Kidney capillary endothelial cell (primary cell): ENCODE results near the gene CEP295NL.
"Not testable (repeated sequence)": the region's sequence is repeated elsewhere in the genome, so short reads cannot be mapped to it uniquely, and the experiment has no call there.

Experiments used
- DNase-seq: peaks from one replicate; pipeline ENCODE4 v3.0.0-alpha.2; 2018; ENCODE audit warnings: low spot score

The CEP295NL gene

GRCh38 chr17:78929908-78930775 lies 27.1 kb upstream of the CEP295NL start:
- DNase-seq, result no peak

DNA sequence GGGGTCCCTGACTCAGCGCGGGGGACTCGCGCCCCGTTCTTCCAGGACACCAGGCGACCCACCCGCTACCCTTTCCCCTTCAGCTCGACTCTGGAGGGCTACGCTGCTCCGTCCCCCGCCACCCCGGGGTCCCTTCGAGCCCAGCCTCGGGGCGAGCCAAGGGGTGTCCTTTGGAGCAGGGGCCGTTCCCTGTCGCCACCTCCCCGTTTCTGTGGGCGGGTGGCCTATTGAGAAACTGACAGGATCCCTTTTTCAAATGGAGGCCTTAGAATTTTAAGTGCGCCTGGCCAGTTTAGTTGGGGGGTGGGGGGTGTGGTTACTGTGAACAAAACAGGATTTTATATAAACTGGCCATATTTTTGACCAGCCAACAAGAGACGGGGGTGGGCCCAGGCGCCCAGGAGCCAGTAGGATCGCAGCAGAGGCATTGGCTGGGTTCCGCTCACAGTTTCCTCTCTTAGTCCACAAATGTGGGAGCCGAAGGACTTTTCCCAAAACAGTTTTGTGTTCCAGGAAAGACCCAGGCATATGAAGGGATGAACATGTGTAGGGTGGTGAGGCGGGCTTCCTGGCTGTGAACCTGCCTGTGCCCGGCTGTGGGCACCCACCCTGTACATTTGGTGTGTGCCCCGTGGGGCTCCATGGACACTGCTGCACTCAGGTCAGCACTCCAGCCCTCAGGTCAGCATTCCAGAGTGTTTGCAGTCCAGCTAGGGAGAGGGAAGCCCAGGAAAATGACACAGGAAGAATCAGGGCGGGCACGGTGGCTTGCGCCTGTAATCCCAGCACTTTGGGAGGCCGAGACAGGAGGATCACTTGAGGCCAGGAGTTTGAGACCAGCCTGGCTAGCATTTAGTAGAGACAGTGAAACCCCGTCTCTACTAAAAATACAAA lies 22.9 kb upstream of the CEP295NL start:
- DNase-seq, result peak; percentile 45

DNA sequence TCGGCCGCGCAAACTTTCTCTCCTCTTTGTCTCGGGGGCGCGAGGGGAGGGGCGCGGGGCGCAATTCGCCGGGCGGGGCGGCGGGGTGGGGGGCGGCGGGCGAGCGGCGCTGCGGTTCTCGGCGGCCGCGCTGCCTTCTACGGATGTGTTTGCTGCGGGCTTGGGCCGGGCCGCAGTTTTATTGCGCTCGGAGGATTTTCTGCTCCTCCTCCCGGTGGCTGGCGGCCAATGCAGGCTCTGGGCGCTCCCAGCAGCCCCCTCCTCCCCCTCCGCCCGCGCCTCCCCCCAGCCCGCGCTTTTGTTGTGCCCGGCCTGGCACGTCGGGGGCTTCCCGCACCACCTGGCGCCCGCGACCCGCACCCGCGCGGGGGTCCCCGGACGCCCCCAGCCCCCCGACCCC lies 22.2 kb upstream of the CEP295NL start, which contains the start of gene TIMP2:
Gene TIMP2 (minus strand): TSS at position 154 of the 400 bp plus-strand sequence. CDS start 299 bp downstream, outside the sequence.
- DNase-seq, result peak; percentile 72

- DNase-seq, result no peak
These were observed 21.6 kb upstream of the CEP295NL start for GRCh38 chr17:78924481-78925151.

DNA sequence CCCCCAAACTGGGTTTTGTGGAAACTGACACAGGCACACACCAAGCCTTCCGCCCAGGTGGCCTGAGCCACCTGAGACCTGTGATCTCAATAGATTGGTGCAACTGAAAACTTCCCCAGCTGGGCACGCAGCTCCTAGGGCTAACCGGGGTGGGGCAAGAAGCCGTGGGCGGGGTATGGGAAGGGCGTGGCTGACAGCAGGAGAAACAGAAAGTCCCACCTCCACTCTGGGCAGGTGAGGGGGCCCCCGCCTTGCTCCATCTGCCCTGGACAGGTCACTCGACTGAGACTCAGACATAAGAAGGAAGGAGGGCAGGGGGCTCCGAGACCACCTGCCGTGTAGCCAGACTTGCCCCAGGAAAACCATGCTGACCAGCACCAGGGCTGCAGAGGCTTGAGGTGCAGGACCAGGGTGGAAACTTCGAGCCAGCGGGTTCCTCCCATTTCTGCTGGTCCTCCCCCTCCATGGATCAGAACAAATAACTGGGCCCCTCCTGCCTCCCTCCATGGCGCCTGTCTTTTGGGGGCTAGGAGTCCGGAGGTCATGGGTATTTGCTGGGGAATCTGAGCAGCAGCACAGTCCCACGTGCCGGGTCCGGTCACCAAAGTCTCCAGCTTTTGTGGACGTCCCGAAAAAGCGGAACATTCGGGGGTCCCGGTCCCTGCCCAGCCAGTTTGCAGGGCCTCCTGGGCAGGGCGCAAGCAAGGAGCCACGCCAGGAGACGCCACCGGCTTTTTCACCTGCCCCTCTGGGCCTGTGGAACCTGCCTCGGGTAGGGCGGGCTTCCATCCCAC lies 20.9 kb upstream of the CEP295NL start:
- DNase-seq, result no peak

GRCh38 chr17:78922816-78923498 lies 20.0 kb upstream of the CEP295NL start:
- no peak for DNase-seq

DNA sequence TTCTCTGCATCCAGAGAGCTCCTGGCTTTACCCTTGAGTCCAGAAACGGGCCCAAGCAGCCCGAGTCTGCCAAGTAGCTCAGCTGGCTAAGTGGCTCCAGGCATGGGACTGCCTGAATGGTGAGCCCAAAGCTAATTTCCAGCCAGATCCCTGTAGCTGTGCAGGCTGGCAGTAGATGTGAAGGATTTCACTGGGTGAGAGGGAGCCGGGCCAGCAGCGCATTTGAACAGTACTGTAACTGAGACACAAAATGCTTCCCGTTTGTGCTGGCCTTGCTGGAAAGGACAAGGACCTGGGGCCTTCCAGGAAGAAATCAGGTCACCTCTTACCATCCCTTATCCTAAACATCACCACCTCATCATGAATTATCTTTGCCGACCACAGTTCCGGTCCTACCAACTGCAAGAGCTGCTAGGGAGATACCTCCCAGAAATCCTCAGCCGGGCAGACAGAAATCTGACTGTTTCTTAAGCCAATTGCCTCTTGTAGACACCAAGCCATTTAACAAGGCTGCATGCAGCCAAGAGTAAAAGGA lies 18.5 kb upstream of the CEP295NL start:
- DNase-seq, result no peak

DNA sequence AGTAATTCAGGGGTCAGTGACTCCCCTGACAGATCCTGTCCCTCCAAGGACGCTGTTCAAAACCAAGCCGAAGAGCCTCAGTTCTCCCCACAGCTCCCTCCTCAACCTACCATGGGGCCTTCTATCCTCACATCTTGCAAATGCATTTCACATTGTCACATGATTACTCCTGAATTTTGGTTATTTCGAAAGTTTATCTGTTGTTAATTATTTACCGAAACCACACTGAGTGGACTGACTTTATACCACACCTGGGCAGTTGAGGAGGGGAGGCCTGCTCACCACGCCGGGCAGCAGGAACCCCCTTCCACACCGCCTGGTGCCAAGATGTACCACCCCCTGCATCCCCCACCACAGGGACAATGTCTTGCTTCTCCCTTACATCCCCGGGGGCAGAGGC lies 17.5 kb upstream of the CEP295NL start:
- DNase-seq, result no peak

- no peak for DNase-seq
These were observed 17.0 kb upstream of the CEP295NL start for GRCh38 chr17:78919861-78920450.

GRCh38 chr17:78918979-78919378 lies 16.0 kb upstream of the CEP295NL start:
- DNase-seq, result no peak

DNA sequence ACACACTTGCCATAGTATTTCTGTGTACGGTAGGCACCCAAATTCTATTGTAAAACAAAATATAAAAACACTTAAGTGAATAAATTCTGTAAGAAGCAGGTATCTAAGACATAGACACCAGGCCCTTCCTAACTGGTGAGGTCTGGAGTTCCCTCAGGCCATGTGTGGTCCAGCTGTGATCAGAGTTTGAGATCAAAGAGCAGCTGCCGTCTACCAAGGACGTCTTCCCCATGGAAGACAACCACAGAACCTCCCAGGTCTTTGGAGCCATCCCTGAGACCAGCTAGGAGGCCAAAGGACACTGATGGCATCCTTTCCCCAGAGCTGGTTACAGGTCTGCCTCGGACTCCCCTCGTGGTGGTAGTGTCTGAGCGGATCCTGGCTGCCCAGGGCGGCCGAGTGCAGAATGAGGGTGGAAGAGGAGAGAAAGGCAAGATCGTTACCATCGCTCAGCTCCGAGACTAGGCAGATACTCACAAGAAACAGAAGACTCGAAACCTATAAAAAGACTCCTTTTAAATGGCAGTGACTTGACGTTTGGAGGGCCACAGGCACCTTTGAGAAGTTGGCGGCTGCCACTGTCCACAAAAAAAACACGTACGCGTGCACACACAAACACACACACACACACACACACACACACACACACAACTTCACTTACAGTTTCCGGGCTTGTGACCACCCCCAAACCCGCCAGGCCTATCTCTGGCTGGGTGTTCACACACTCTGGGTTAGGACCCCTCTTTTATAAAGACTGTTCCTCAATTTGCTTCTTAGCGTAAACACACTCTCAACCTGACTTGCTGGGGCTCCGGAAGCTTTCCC lies 14.7 kb upstream of the CEP295NL start:
- DNase-seq, result no peak

DNA sequence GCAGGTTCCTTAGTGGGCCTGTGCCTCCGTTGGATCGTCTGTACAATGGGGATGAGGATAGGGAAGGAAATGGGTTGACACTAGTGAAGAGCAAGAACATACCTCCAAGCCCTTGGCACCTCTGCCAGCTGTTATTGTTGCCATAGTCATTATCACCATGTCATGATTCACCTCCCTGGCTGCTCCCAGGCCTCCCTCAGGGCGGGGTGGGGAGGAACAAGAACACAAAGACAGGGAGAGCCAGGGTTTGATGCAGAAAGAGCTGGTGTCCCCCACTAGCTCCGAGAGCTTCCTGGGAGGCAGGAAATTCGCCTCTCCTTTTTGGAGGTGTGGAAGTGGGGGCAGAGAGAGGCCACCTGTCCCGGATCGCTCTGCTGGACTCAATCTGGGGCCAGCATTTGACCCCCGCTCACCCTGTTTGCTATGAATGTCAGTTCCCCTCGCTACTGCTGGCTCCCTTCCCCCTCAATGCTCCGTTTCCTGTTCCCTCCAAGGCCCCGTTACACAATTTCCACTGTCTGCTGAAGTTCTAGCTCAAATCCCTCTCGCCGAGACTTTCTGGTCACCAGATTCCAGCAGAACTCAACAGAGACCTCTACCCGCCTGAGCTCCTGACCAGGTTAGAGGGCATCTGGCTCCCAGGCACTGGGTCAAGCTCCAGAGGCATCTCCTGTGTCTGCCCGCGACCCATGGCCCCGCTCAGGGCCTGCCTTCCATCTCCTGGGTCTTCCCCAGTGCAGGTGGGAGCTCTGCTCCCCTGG lies 13.1 kb upstream of the CEP295NL start:
- peak; percentile 44 for DNase-seq

DNA sequence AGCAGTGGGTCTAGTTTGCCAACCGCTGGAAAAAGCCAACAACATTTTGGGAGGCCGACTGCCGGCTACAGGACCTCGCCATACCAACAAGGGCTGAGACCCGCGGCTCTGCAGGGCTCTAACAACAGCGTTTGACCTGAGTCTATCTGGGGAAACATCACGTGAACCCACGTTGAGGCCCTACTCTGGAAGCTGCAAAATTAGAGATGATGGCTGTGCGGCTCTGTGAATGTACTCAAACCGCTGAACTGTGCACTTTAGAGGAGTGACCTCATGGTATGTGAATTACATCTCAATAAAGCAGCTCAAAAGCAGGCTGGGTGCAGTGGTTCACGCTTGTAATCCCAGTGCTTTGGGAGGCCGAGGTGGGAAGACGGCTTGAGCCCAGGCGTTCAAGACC lies 10.1 kb upstream of the CEP295NL start:
- DNase-seq, result no peak

GRCh38 chr17:78912082-78912481 lies 9.1 kb upstream of the CEP295NL start:
- DNase-seq, result no peak

DNA sequence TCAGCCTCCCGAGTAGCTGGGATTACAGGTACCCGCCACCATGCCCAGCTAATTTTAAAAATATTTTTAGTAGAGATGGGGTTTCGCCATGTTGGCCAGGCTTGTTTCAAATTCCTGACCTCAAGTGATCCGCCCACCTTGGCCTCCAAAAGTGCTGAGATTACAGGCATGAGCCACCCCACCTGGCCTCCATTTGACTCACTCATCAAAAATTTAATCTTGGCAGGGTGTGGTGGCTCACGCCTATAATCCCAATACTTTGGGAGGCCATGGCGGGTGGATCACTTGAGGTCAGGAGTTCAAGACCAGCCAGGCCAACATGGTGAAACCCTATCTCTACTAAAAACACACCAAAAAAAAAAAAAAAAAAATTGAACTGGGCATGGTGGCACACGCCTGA lies 8.5 kb upstream of the CEP295NL start:
- DNase-seq, result not testable (repeated sequence)

DNA sequence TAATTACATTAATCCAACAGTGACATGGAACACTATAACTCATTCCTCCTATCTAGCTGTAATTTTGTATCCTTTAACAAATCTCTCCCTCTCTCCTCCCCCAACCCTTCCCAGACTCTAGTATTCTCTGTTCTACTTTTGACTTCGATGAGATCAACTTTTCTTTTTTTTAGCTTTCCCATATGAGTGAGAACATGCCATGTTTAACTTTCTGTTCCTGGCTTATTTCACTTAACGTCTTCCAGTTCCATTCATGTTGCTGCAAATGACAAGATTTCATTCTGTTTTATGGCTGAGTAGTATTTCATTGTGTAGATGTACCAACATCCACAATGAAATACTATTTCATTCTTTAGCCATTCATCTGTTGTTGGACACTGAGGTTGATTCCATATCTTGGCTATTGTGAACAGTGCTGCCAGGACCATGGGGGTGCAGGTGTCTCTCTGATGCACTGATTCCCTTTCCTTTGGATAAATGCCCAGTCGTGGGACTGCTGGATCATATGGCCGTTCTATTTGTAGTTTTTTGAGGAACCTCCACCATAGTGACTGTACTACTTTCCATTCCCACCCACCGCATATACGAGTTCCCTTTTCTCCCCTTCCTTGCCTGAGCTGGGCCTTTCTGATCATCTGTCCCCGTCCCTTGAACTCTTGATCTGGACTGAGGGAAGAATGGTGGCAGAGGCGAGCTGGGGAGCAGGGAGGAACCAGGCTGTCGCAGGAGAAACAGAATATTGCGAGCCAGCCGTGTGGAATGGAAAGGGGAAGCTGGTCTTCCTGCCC lies 7.7 kb upstream of the CEP295NL start:
- DNase-seq, result no peak

DNA sequence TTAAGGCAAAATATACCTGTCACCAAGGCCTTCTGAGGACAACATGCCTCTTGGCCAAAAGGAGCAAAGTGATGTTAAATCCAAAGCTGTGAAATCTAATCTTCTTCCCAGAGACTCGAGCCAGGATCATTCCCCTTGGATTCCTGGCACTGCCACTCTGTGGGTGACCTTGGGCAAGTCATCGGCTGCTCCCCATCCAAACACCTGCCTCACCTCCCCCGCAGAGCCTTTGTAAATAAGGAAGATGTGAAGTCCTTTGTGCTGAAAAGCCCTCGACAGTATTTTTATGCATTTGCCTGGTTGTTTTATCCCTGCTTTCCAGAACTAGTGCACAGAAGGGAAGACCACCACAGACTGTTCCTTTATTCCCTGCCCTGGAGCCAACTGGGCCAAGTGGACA lies 5.4 kb upstream of the CEP295NL start:
- DNase-seq, result no peak

DNA sequence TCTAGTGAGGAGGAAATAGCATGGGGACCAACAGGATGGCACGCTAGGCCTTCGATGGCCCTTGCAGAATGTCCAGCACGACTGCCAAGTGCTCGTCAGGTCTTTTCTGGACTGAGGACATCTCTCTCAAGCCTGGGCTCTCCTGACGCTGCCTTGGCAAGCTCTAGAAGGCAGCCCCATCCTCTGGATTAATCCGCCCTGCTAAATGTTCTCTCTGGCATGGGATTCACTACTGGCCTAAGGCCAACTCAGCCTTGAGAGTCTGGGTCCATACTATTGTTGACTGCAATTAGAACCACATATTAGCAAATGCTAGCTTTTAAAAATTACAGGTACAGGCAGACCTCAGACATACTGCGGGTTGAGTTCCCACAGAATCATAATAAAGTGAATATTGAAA lies 2.5 kb upstream of the CEP295NL start:
- DNase-seq, result no peak
